WERI-Rb-1 (cell line): ENCODE results near the gene TLCD3B.

Experiments used
- DNase-seq: peaks from one replicate; pipeline ENCODE4 v3.0.0-alpha.2; 2020
- H3K27ac ChIP-seq: fragments of 250-450 bp; sonication (Bioruptor Pico); 2 replicates; pipeline ENCODE4 v1.5.1; 2020; ENCODE audit warnings: mild to moderate bottlenecking, moderate library complexity
- H3K27me3 ChIP-seq: fragments of 250-450 bp; sonication (Bioruptor Pico); 2 replicates; pipeline ENCODE4 v1.5.1; 2021; ENCODE audit warnings: mild to moderate bottlenecking, low read depth, moderate library complexity; ENCODE audit not compliant: insufficient read depth, severe bottlenecking
- H3K36me3 ChIP-seq: fragments of 250-450 bp; sonication (Bioruptor Pico); 2 replicates; pipeline ENCODE4 v1.5.1; 2020; ENCODE audit warnings: mild to moderate bottlenecking, moderate library complexity
- H3K4me3 ChIP-seq: 2 replicates; pipeline ENCODE4 v1.5.1; 2011; ENCODE audit warnings: low read depth, mild to moderate bottlenecking, control low read depth, low read length
- H3K9me3 ChIP-seq: fragments of 250-450 bp; sonication (Bioruptor Pico); 2 replicates; pipeline ENCODE4 v1.5.1; 2021; ENCODE audit warnings: mild to moderate bottlenecking, moderate library complexity; ENCODE audit not compliant: severe bottlenecking
- TF ChIP-seq, protein P1 (sequence below): IDR thresholded peaks from 2 replicates; pipeline ENCODE4 v1.5.1; 2011; ENCODE audit warnings: low read depth, mild to moderate bottlenecking, control low read depth, inconsistent platforms, low read length

The TLCD3B gene

DNA sequence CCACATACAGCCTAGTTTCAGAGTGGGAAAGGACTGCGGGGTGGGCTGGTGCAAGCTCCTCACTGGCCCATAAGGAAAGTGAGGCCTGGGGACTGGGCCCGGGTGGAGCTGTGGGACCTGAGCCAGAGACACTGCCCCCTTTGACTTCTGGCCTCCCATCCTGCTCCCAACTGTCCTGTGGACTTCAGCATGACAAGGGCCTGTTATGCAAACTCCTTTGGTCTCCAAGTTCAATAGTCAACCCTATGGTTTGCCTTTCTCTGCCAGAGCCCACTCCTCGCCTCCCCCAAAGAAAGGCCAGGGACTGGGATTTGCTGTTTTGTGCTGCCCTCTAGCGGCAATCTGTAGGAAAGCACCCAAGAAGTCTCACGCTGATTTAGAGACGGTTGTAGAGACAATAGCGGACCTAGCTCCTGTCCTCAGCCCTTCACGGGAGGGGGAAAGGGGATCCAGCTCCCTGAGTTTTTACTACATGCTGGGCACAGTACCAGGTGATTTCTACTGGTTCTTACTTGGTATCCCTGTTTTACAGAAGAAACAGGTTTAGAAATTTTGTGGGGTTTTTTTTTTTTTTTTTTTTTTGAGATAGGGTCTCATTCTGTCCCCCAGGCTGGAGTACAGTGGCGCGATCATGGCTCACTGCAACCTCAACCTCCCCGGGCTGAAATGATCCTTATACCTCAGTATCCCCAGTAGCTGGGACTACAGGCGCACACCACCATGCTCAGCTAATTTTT, 1.2 kb upstream of the TLCD3B start:
- Histone ChIP-seq H3K4me3 (no peak overlapping the region), H3K9me3 (no peaks in the 10 kb centered on the region), H3K36me3 (peaks cover 16% of the 10 kb centered on the region), H3K27ac (peak overlapping the region; percentile 93), H3K27me3 (no peaks in the 10 kb centered on the region)
- TF ChIP-seq, protein P1, sequence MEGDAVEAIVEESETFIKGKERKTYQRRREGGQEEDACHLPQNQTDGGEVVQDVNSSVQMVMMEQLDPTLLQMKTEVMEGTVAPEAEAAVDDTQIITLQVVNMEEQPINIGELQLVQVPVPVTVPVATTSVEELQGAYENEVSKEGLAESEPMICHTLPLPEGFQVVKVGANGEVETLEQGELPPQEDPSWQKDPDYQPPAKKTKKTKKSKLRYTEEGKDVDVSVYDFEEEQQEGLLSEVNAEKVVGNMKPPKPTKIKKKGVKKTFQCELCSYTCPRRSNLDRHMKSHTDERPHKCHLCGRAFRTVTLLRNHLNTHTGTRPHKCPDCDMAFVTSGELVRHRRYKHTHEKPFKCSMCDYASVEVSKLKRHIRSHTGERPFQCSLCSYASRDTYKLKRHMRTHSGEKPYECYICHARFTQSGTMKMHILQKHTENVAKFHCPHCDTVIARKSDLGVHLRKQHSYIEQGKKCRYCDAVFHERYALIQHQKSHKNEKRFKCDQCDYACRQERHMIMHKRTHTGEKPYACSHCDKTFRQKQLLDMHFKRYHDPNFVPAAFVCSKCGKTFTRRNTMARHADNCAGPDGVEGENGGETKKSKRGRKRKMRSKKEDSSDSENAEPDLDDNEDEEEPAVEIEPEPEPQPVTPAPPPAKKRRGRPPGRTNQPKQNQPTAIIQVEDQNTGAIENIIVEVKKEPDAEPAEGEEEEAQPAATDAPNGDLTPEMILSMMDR, result peak; percentile 81
- peak; percentile 87 for DNase-seq

DNA sequence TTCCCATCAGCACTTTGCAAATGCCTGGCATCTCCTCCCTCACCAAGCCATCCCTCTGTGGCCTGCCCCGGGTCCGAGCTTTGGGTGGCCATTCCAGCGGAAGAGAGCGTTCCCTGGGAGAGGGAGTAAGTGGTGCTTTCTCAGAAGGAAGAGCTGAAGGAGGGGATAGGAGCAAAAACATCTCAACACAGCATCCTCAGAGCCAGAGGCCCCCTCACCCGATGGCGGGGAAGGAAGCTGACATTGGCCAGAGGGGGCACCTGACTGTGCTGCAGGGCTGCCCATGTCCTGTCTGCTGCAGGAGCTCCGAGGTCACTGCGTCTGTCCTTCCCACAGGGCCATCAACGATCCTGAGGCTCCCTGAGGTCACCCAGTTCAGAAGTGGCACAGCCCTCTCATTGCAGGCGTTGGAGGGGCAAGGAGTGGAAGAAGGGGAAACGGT, 427 bp upstream of the TLCD3B start:
- Histone ChIP-seq H3K27ac (peak overlapping the region; percentile 93), H3K9me3 (no peaks in the 10 kb centered on the region), H3K27me3 (no peaks in the 10 kb centered on the region), H3K4me3 (peak overlapping the region; percentile 93), H3K36me3 (peaks cover 24% of the 10 kb centered on the region)
- TF ChIP-seq, protein P1, result no peak
- no peak for DNase-seq

DNA sequence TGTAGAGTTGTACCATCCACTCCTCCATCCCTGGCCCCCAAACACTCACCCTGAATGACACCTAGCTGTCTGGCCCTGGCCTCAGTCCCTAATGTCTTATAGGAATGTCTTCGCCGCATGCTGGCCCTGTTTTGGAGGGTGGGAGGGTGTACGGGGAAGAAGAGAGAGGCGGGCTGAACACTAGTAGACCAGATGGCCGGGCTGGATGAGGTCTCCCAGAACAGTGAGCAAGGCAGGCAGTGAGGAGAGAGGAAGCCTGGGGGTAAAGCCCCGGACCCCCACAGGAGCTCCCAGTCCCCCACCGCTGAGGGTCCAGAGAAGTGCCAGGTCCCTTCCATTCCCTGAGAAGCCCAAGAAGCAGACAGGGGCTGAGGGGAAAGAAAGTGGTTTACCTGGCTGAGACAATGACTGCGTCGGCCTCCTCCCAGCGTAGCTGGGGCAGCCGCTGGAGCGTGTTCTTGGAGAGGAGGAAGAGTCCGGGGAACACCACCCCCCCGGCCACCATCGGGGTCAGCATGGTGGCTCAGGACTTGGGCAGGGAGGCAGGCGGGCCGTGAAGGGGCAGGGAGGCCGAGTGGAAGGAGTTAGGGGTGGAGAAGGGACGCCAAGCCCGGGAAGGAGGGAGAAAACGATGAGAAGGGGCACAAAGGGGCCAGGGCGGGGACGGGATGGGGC, 923 bp downstream of the TLCD3B start:
- H3K27ac ChIP-seq, result peak overlapping the region; percentile 93
- TF ChIP-seq, protein P1, result no peak
- H3K4me3 ChIP-seq, result peak overlapping the region; percentile 93
- DNase-seq, result no peak
- H3K27me3 ChIP-seq, result no peaks in the 10 kb centered on the region
- no peaks in the 10 kb centered on the region for H3K9me3 ChIP-seq
- peaks cover 37% of the 10 kb centered on the region for H3K36me3 ChIP-seq

DNA sequence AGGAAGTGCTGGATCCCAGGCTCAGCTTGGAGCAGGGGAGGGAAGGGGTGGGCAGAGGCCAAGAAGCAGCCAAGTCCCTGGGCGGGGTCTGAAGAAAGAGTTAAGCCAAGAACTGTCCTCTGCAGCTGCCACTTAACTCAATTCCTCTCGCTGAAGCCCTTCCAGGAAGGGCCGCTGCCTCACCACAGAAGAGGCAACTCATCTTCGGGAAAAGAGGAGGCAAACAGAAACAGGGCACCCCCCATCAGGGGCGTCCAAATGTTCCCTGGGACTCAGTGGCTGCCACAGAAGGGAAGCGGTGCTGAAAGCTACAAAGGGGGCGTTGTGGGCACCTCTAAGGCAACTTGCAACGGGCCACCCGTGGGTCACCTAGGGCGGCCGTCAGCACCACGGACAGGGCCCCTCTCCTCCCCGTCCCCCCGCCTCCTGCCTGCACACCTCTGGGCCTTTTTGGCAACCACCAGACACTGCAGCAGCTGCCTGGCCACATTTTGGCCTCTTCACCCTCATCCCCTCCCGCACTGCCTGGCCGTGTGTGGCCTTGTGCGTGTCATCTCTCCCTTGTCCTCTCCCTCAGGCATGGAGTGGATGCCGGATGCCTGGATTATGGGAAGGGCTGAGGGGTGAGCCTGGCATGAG, 2.5 kb downstream of the TLCD3B start:
- peak overlapping the region; percentile 93 for H3K27ac ChIP-seq
- TF ChIP-seq, protein P1, result no peak
- H3K36me3 ChIP-seq, result peaks cover 49% of the 10 kb centered on the region
- H3K9me3 ChIP-seq, result no peaks in the 10 kb centered on the region
- no peak for DNase-seq
- peak overlapping the region; percentile 93 for H3K4me3 ChIP-seq
- no peaks in the 10 kb centered on the region for H3K27me3 ChIP-seq

DNA sequence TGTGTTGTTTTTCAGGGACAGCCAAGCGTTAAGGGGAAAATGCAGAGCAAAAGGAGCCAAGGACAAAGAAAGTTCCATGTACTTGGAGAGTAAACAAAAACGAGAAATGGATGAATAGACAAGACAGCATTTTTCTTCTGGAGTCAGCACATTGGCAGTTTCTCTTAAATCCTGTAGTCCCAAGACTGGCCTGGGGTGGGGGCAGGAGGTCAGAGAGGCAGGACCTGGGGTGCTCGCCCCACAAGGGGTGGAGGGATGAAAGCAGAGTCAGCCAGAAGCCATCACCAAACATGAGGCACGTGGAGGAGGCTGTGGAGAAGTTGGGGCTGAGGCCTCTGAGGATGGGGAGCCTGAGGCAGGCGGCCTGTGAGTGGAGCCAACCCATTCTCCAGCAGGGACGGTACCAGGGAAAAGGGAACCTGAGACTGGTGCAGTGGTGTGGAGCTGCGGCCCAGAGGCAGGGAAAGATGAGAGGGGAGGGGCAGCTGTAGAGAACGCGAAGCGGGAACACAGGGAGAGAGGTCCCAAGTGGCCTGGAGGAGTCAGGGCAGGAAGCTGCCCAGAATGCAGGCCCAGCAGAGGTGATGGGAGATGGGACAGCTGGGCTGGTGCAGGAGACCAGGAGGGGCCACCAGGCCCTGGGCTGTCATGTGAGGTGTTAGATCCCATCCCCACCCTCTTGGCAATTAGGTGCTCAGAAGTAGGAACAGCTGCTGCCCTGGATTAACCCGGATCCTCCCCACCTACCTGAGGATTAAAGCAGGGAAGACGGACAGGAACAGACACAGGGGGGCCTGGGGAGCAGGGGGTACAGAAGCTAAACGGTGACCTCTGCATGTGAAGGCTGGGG, 3.3 kb downstream of the TLCD3B start:
- DNase-seq, result peak; percentile 99
- H3K9me3 ChIP-seq, result no peaks in the 10 kb centered on the region
- peak overlapping the region; percentile 30 for H3K4me3 ChIP-seq
- H3K27ac ChIP-seq, result peak overlapping the region; percentile 93
- H3K36me3 ChIP-seq, result peaks cover 52% of the 10 kb centered on the region
- TF ChIP-seq, protein P1, result peak; percentile 32; the same call in 1 of the 2 replicates
- no peaks in the 10 kb centered on the region for H3K27me3 ChIP-seq
